Gastroesophageal sphincter (tissue), 3 donors: ENCODE measurements around the gene PAX3.

Source experiments
- CTCF ChIP-seq, 4 experiments: fragments of 200-600 bp in 2 of 4; fragments of 450-650 bp in 2 of 4; sonication (generic) in 1 of 4; IDR thresholded peaks; one replicate each; pipeline ENCODE4 v1.5.1; 2017 to 2019; ENCODE audit warnings: antibody characterized with exemption in 4 of 4, mild to moderate bottlenecking in 2 of 4, moderate library complexity in 2 of 4
- POLR2A ChIP-seq, 2 donors: fragments of 450-650 bp; IDR thresholded peaks; one replicate each; pipeline ENCODE4 v1.6.1; 2017; ENCODE audit warnings: antibody characterized with exemption in 2 of 2, mild to moderate bottlenecking in 2 of 2, moderate library complexity in 1 of 2
- POLR2AphosphoS5 ChIP-seq: sonication (generic); formaldehyde crosslinking; IDR thresholded peaks from one replicate; pipeline ENCODE4 v1.6.1; 2017; ENCODE audit warnings: antibody characterized with exemption

- TF ChIP-seq CTCF (IDR thresholded peaks at IDR 0.05) (no peak), POLR2AphosphoS5 (no peak), POLR2A (IDR thresholded peaks at IDR 0.05) (no peak)
Observed at GRCh38 chr2:222217712-222218111, 81.1 kb downstream of the PAX3 start.
